ENCODE results near the gene OSTN. TPM values are rescaled to one million over a fixed set of nuclear protein-coding genes. Genes with fewer than 3 reads are reported as not detected.

The OSTN gene
- total RNA-seq, 1 experiment from 2014 or later, result not detected

- DNase-seq (ENCODE audit: low read depth, low spot score) (no peak), ATAC-seq (no peak)
- ChIA-PET POLR2A (no interaction called here), CTCF (no interaction called here), RAD21 (ENCODE audit: low non-redundant PET in 1 of 2, low total read pairs in 2 of 2, uncharacterized antibody in 2 of 2, unreplicated experiment in 2 of 2) (no interaction called here)
- Histone ChIP-seq H2AFZ (ENCODE audit: low read depth, low read length, poor library complexity, severe bottlenecking) (no peak overlapping the region), H3K27me3 (ENCODE audit: insufficient read depth, low read length) (no peaks in the 10 kb centered on the region), H3K27ac (ENCODE audit: low read depth, low read length) (no peak overlapping the region), H3K9me2 (ENCODE audit: insufficient read depth) (peaks cover 3% of the 10 kb centered on the region; the same call in 1 of the 2 replicates), H4K20me1 (ENCODE audit: insufficient read depth) (no peaks in the 10 kb centered on the region), H3K4me3 (replicated peaks in 1 of 2; ENCODE audit: low read depth in 1 of 2, low read length in 2 of 2) (no peak overlapping the region), H3K79me2 (ENCODE audit: insufficient read depth, low read length) (no peaks in the 10 kb centered on the region), H3K4me2 (ENCODE audit: low read length) (no peak overlapping the region), H3K9ac (ENCODE audit: low read length) (no peak overlapping the region), H3K4me1 (ENCODE audit: control insufficient read depth in 1 of 2, insufficient read depth in 2 of 2, low read length in 2 of 2) (no peaks in the 10 kb centered on the region), H3K9me3 (ENCODE audit: control insufficient read depth in 1 of 2, insufficient read depth in 1 of 2, low read depth in 1 of 2, low read length in 2 of 2) (no peaks in the 10 kb centered on the region), H3K36me3 (ENCODE audit: control insufficient read depth in 1 of 2, insufficient read depth in 2 of 2, low read length in 2 of 2) (no peaks in the 10 kb centered on the region)
- BruUV-seq (replicated peaks), result no TSS peak
- intact Hi-C loops (cut with micrococcal nuclease), result no loop called here
- TF ChIP-seq JUND (IDR thresholded peaks at IDR 0.05) (no peak), RAD21 (IDR thresholded peaks at IDR 0.05; ENCODE audit: low read depth) (no peak), FOSL1 (IDR thresholded peaks at IDR 0.05; ENCODE audit: low read depth) (no peak), MAX (IDR thresholded peaks at IDR 0.05) (no peak), CEBPB (IDR thresholded peaks at IDR 0.05; ENCODE audit: low read depth) (no peak), ZFX (IDR thresholded peaks at IDR 0.05) (no peak), SP1 (IDR thresholded peaks at IDR 0.05; ENCODE audit: low read depth) (no peak), ZNF274 (IDR thresholded peaks at IDR 0.05; ENCODE audit: low read depth, low read length) (no peak), POLR2AphosphoS5 (IDR thresholded peaks at IDR 0.05; ENCODE audit: low read depth, low read length) (no peak), TCF7L2 (IDR thresholded peaks at IDR 0.05; ENCODE audit: borderline replicate concordance, extremely low read depth, insufficient read depth, insufficient read length) (no peak), SRF (IDR thresholded peaks at IDR 0.05; ENCODE audit: low read depth) (no peak), CTCF (IDR thresholded peaks at IDR 0.05 in 2 of 3, conservative IDR thresholded peaks at IDR 0.05 in 1 of 3; ENCODE audit: borderline replicate concordance in 1 of 3, insufficient read depth in 1 of 3, low read depth in 2 of 3, low read length in 2 of 3) (no peak), CBX3 (IDR thresholded peaks at IDR 0.05; ENCODE audit: low read depth) (no peak), ZBTB33 (IDR thresholded peaks at IDR 0.05; ENCODE audit: extremely low read depth, insufficient replicate concordance, low read length) (no peak), ELF1 (IDR thresholded peaks at IDR 0.05; ENCODE audit: borderline replicate concordance, low read depth) (no peak), SIN3A (IDR thresholded peaks at IDR 0.05; ENCODE audit: low read depth) (no peak), EGR1 (IDR thresholded peaks at IDR 0.05; ENCODE audit: low read depth) (no peak)
Measured at GRCh38 chr3:191192941-191193340, 6.1 kb upstream of the OSTN start.

Data from HCT116 (cell line).